ENCODE results near the gene PLCL2.

The PLCL2 gene

GRCh38 chr3:16866571-16866970, 18.2 kb upstream of the PLCL2 start:
- DNase-seq (ENCODE audit: low read depth) = no peak

DNA sequence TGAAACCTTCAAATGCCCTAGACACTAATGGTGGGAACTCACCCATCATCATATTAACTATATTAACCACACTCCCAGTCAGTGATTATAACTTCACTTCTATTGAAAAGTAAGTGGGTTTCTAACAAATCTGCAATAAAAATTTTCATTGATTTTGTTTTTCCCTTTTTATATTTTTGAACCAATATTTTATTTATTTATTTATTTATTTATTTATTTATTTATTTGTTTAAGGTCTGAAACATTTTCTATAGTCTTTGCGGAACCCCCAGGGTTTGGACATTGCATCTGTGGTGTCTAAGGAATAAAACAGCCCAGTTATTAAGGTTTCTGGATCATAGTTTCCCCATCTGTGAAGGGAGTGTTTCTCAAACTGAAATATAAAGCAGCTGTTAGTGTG, 16.2 kb upstream of the PLCL2 start:
- no peak for DNase-seq (ENCODE audit: low read depth)

GRCh38 chr3:16869261-16870005, 15.3 kb upstream of the PLCL2 start:
- DNase-seq (ENCODE audit: low read depth) = no peak

DNA sequence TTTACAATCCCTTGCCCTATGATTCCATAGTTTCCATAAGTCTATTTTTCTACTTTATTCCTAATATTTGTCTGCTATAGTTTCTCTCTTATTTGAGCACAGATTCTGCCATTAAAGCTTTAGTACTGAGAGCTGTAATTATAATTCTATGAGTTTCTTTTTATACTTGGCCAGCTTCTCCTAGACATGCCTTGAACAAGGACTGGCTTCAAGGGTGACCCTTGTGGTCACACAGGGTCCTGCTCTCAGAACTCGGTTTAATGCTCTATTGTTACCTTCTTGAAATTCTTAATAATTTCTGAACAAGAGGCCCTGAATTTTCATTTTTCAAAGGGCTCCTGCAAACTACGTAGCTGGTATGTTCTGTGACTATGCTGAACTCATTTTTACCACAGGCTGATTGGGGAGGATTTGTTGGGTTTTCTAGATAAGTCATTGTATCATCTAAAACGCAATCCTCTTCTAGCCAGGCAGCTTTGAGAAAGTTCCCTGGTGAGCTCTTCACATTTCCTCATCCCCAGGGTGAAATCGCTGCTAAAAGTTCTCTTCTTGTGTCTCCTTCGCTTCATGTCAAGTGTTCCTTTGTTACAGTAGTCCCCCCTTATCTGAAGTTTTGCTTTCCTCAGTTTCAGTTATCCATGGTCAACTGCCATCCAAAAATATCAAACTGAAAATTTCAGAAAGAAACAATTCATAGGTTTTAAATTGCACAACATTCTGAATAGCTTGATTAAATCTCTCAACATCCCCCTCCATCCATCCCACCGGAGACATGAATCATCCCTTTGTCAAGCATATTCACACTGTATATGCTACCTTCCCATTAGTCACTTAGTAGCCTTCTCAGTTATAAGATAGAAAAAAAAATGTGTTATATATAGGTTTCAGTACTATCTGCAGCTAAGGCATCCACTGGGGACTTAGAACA, 12.6 kb upstream of the PLCL2 start:
- no peak for DNase-seq (ENCODE audit: low read depth)

DNA sequence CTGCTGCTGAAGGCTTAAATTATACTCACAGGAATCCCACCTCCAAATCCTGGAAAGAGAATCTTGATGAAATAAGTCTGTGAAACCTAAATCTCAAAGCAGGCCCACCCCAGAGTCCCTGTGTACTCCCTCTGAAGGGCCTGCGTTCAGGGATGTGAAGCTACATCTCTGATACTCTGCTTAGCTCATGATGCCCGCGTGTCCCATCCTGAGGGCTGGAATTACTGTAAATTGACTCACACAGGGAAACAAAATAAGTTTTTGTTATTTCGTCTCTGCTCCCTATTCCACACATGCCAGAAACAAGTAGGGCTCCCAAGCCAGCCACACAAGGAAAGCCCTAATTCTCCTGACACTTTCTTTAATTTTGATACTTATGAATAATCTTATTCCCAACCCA, 10.9 kb upstream of the PLCL2 start:
- DNase-seq (ENCODE audit: low read depth) = no peak

GRCh38 chr3:16875876-16876550, 8.7 kb upstream of the PLCL2 start:
- no peak for DNase-seq (ENCODE audit: low read depth)

DNA sequence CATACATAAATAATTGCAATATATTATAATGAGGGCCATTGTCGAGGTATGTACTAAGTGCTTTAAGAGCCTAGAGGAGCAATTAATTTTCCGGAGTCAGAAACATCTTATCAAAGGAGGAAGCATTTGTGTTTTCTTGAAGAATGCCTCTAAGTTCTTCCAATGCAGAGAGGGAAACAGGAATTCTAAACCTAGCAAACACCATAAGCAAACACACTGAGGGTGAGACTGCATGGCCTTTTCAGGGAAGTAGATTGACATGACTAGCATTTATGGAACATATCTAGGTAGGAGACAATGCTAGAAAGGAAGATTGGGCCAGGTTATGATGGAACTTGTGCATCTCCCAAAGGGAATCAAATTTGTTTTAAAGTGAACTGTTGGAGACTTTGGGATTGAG, 7.2 kb upstream of the PLCL2 start:
- DNase-seq (ENCODE audit: low read depth) = no peak

GRCh38 chr3:16877911-16878310, 6.8 kb upstream of the PLCL2 start:
- DNase-seq (ENCODE audit: low read depth) = no peak

GRCh38 chr3:16881896-16882630, 2.7 kb upstream of the PLCL2 start:
- no peak for DNase-seq (ENCODE audit: low read depth)

GRCh38 chr3:16883057-16883722, 1.6 kb upstream of the PLCL2 start:
- no peak for DNase-seq (ENCODE audit: low read depth)

DNA sequence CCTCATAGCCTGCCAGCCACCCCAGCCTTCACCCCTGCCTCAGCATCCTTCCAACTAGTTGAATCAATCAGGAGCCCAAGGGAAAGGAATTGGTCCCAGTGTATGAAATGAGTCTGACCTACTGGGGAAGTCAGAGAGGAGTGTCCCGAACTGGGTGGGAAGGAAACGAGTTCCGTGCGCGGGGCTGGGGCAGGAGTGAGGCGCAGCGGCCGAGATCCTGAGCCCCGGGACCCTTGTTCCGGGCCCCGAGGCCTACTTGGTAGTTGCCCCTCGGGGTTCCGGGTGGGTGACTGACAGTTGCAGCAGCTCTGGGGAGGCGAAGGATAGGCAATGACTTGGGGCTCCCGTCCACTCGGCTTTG, 1.1 kb upstream of the PLCL2 start:
- DNase-seq (ENCODE audit: low read depth) = no peak

DNA sequence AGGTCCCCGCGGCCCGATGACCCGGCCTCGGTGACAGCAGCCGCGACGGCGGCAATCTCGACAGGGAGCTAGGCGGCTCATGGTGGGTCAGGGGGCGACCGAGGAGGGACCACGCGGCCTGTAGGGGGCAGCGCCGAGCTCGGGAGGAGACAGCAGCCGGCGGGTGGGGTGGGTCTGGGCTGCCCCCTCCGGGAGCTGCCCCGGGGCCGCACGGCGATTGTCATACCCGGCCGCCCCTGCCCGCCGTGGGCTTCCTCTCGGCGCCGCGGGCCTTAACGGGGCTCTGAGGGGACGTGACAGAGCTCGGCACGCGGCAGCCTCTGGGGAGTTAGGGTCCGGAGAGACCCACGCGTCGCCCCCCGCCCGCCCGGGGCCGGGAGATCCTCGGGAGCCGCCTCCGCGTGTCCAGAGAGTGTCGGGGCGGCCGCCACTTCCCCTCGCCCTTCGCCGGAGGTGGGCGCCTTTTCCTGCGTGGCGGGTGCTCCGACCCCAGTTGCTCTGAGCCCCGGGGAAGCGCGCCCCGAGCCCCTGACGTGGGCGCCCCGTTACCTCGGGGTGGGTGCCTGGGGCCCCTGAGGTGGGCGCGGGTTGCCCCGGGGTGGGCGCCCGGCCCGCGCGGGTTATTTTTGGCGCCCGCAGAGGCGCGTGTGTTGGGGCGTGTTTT, 539 bp upstream of the PLCL2 start:
- DNase-seq (ENCODE audit: low read depth) = no peak

- no peak for DNase-seq (ENCODE audit: low read depth)
These were observed 993 bp downstream of the PLCL2 start for GRCh38 chr3:16885593-16886302.

- no peak for DNase-seq (ENCODE audit: low read depth)
These were observed 1.5 kb downstream of the PLCL2 start for GRCh38 chr3:16886303-16886683.

- DNase-seq (ENCODE audit: low read depth) = no peak
These were observed 2.4 kb downstream of the PLCL2 start for GRCh38 chr3:16887130-16887529.

DNA sequence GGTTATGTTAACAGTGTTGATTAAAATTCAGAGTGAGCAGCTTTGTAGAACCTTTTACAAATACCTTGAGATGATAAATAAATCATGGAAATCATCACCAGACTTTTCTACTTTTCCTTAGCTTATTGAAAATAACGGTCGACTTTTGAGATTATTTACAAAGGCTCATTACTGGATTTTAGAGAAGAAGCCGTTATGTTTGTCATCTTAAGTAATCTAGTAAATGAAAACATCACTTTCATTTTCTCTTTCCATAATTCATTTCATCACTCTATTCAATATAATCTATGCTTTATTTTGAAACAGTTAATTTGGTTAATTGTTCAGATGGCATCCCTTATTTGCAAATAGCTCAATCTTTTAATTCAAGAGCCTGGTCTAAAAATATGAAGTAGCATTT, 3.6 kb downstream of the PLCL2 start:
- DNase-seq (ENCODE audit: low read depth) = no peak

DNA sequence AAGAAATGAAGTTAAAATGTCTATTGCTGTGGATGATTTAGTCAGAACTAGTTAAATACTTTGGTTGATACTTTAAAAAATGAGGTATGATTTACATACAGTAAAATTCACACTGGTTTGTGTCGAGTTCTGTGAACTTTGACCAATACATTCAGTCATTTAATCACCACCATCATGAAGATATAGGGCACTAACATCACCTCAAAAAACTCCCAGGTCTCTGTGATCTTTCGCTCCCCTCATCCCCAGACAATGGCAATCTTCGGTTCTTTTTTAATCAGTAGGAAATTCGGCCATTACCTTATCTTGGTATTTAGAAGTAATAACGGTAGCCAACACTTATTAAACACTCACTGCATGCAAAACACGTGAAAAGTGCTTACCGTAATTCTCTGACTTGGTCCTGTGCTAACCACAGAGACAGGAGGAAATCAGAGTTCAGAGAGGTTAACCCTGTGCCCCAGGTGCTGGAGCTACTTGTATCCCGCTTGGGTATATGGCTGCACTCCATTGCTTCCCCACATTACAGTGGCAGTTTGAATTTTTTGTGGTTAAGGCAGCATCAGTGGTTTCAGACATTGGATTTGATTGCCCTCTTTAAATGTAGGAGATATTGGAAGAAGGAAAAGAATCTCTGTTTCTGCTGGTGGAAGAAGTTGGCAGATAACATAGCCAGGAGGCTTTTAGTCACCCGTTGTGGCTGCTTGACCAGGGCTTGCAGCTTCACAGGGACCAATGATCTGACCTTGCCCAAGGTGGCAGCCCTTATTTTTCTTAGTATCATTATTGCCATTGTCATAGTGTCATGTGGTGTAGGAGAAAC, 4.2 kb downstream of the PLCL2 start:
- DNase-seq (ENCODE audit: low read depth) = no peak

DNA sequence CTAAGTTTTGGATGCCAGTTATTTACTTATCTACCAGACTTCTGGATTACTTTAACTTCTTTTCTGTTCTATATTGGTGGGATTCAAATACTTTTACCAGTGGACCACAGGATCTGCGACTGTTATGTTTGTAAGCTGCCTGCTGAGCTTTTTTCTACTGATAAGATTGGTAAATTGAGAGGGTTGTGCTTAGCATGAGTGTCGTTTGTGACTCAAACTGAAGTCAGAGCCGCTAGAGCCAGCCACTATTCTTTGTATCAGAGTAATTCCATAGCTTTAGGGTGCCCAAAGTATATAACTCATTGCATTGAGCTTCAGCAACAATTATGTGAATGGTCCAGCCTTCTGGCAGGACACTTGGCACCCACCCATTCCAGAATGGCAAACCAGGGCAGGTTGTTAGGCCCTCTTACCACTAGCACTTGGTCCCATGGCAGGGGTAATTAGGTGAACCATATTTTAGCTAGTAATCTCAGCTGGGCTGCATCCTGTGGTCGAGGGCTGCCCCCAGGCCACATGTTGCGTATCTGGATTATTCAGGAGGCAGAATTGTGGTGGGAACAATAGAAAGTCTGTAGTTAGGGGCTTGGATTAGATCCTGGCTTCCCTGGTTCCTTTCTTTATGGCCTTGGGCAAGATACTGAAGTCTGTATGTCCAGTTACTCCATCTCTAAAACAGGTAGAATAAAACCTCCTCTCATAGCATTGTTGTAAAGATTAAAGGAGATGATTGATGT, 6.0 kb downstream of the PLCL2 start:
- DNase-seq (ENCODE audit: low read depth) = no peak
